BE2C (cell line): ENCODE measurements around the gene PACSIN2.

Experiments
- DNase-seq: peaks from one replicate; pipeline ENCODE4 v3.0.0-alpha.2; 2020
- H3K27me3 ChIP-seq: fragments of 250-450 bp; sonication (Bioruptor Pico); 2 replicates; pipeline ENCODE4 v1.5.1; 2020; ENCODE audit warnings: mild to moderate bottlenecking
- H3K36me3 ChIP-seq: fragments of 250-450 bp; sonication (Bioruptor Pico); 2 replicates; pipeline ENCODE4 v1.5.1; 2020; ENCODE audit warnings: mild to moderate bottlenecking
- H3K4me1 ChIP-seq: fragments of 250-450 bp; sonication (Bioruptor Pico); 2 replicates; pipeline ENCODE4 v1.5.1; 2020
- H3K4me3 ChIP-seq: 2 replicates; pipeline ENCODE4 v1.5.1; 2011; ENCODE audit warnings: low read depth, low read length
- H3K9me3 ChIP-seq: fragments of 250-450 bp; sonication (Bioruptor Pico); 2 replicates; pipeline ENCODE4 v1.5.1; 2020
- CTCF ChIP-seq: IDR thresholded peaks from 2 replicates; pipeline ENCODE4 v1.5.1; 2012; ENCODE audit warnings: mild to moderate bottlenecking, low read depth, low read length

Gene PACSIN2

GRCh38 chr22:42990131-42990838 lies 24.7 kb downstream of the PACSIN2 start:
- peak; percentile 35 for TF ChIP-seq CTCF
- Histone ChIP-seq H3K4me3 (no peak overlapping the region), H3K4me1 (no peaks in the 10 kb centered on the region), H3K27me3 (no peaks in the 10 kb centered on the region), H3K9me3 (no peaks in the 10 kb centered on the region), H3K36me3 (no peaks in the 10 kb centered on the region)
- DNase-seq = no peak

GRCh38 chr22:42986115-42986514 lies 28.8 kb downstream of the PACSIN2 start:
- no peak for TF ChIP-seq CTCF
- Histone ChIP-seq H3K4me1 (no peaks in the 10 kb centered on the region), H3K4me3 (no peak overlapping the region), H3K27me3 (no peaks in the 10 kb centered on the region), H3K9me3 (no peaks in the 10 kb centered on the region), H3K36me3 (no peaks in the 10 kb centered on the region)
- DNase-seq = no peak

- Histone ChIP-seq H3K27me3 (no peaks in the 10 kb centered on the region), H3K36me3 (no peaks in the 10 kb centered on the region), H3K9me3 (no peaks in the 10 kb centered on the region), H3K4me1 (no peaks in the 10 kb centered on the region), H3K4me3 (no peak overlapping the region)
- no peak for DNase-seq
- no peak for TF ChIP-seq CTCF
Measured at GRCh38 chr22:42985531-42985905, 29.4 kb downstream of the PACSIN2 start.

GRCh38 chr22:42984814-42985530 lies 30.0 kb downstream of the PACSIN2 start:
- H3K9me3 ChIP-seq = no peaks in the 10 kb centered on the region
- TF ChIP-seq CTCF = no peak
- DNase-seq = no peak
- no peak overlapping the region for H3K4me3 ChIP-seq
- no peaks in the 10 kb centered on the region for H3K36me3 ChIP-seq
- H3K4me1 ChIP-seq = no peaks in the 10 kb centered on the region
- no peaks in the 10 kb centered on the region for H3K27me3 ChIP-seq

GRCh38 chr22:42984397-42984796 lies 30.6 kb downstream of the PACSIN2 start:
- H3K4me3 ChIP-seq = no peak overlapping the region
- H3K27me3 ChIP-seq = no peaks in the 10 kb centered on the region
- no peak for TF ChIP-seq CTCF
- DNase-seq = no peak
- H3K4me1 ChIP-seq = no peaks in the 10 kb centered on the region
- H3K9me3 ChIP-seq = no peaks in the 10 kb centered on the region
- H3K36me3 ChIP-seq = no peaks in the 10 kb centered on the region

GRCh38 chr22:42983470-42983869 lies 31.5 kb downstream of the PACSIN2 start:
- TF ChIP-seq CTCF = no peak
- DNase-seq = no peak
- H3K27me3 ChIP-seq = no peaks in the 10 kb centered on the region
- no peaks in the 10 kb centered on the region for H3K4me1 ChIP-seq
- H3K4me3 ChIP-seq = no peak overlapping the region
- no peaks in the 10 kb centered on the region for H3K36me3 ChIP-seq
- no peaks in the 10 kb centered on the region for H3K9me3 ChIP-seq
